Posterior cingulate gyrus (tissue), 11 donors: Measurements from ENCODE around the gene RAP1GAP2.

Source experiments
- DNase-seq, 10 donors: peaks; one replicate each; pipeline versions ENCODE4 v3.0.0 to v3.0.0-alpha.2; 2020 to 2021; ENCODE audit warnings: mixed read lengths in 3 of 10
- intact Hi-C: fragments of 100-400 bp; cut with DNase I; formaldehyde crosslinking; loops from one replicate; pipeline ENCODE4 v1.15.1; 2023

RAP1GAP2 gene

GRCh38 chr17:2847381-2848333 is 51.4 kb downstream of the RAP1GAP2 start:
- intact Hi-C loops, result loop anchor here (2.0 kb wide), 1 partner anchor 165 kb away; no protein-coding TSS in a partner anchor

GRCh38 chr17:2849327-2849670 is 53.1 kb downstream of the RAP1GAP2 start:
- intact Hi-C loops, result loop anchor here (2.0 kb wide), 1 partner anchor 164 kb away; no protein-coding TSS in a partner anchor
- no peak for DNase-seq

More at GRCh38 chr17:2847381-2848333, 51.4 kb downstream of the RAP1GAP2 start:
- DNase-seq, result no peak

GRCh38 chr17:2850991-2851390 is 54.8 kb downstream of the RAP1GAP2 start:
- DNase-seq, result no peak
- intact Hi-C loops, result no loop called here

- no peak for DNase-seq
- intact Hi-C loops, result no loop called here
Observed at GRCh38 chr17:2851615-2852014, 55.4 kb downstream of the RAP1GAP2 start.

GRCh38 chr17:2852221-2852620 is 56.0 kb downstream of the RAP1GAP2 start:
- no peak for DNase-seq

GRCh38 chr17:2852729-2853282 is 56.6 kb downstream of the RAP1GAP2 start:
- intact Hi-C loops, result no loop called here
- DNase-seq, result no peak

More at GRCh38 chr17:2852221-2852620, 56.0 kb downstream of the RAP1GAP2 start:
- intact Hi-C loops, result no loop called here

- peak in 4 of 10 donors; percentile 14 to 83 (median 26) for DNase-seq
- intact Hi-C loops, result no loop called here
Observed at GRCh38 chr17:2853283-2854142, 57.3 kb downstream of the RAP1GAP2 start.

GRCh38 chr17:2854143-2855055 is 58.2 kb downstream of the RAP1GAP2 start:
- intact Hi-C loops, result no loop called here
- peak in 2 of 10 donors; percentile 15 to 36 for DNase-seq

- intact Hi-C loops, result no loop called here
- no peak for DNase-seq
Observed at GRCh38 chr17:2855063-2855600, 58.9 kb downstream of the RAP1GAP2 start.

- no peak for DNase-seq
- intact Hi-C loops, result no loop called here
Observed at GRCh38 chr17:2856727-2857126, 60.5 kb downstream of the RAP1GAP2 start.

- intact Hi-C loops, result no loop called here
- DNase-seq, result no peak
Observed at GRCh38 chr17:2860045-2860444, 63.8 kb downstream of the RAP1GAP2 start.

- no peak for DNase-seq
- intact Hi-C loops, result no loop called here
Observed at GRCh38 chr17:2860883-2861282, 64.6 kb downstream of the RAP1GAP2 start.

GRCh38 chr17:2862197-2862596 is 66.0 kb downstream of the RAP1GAP2 start:
- intact Hi-C loops, result no loop called here
- DNase-seq, result no peak

GRCh38 chr17:2863204-2863603 is 67.0 kb downstream of the RAP1GAP2 start:
- DNase-seq, result no peak
- intact Hi-C loops, result no loop called here

GRCh38 chr17:2865228-2865627 is 69.0 kb downstream of the RAP1GAP2 start:
- intact Hi-C loops, result no loop called here
- no peak for DNase-seq

- DNase-seq, result no peak
- intact Hi-C loops, result no loop called here
Observed at GRCh38 chr17:2867441-2868424, 71.5 kb downstream of the RAP1GAP2 start.

GRCh38 chr17:2869604-2870003 is 73.4 kb downstream of the RAP1GAP2 start:
- intact Hi-C loops, result no loop called here
- DNase-seq, result no peak

- intact Hi-C loops, result no loop called here
- no peak for DNase-seq
Observed at GRCh38 chr17:2871205-2871604, 75.0 kb downstream of the RAP1GAP2 start.
